Stomach (tissue), 9 donors: ENCODE measurements around the gene RBM47. TPM values are rescaled to one million over a fixed set of nuclear protein-coding genes. Genes with fewer than 3 reads are reported as not detected.
A peak's percentile ranks its signal among the peaks of the same experiment; 100 is the strongest.

Source experiments
- DNase-seq, 2 donors: peaks; one replicate each; pipeline versions ENCODE4 v3.0.0 to v3.0.0-alpha.2; 2013 to 2019
- H3K27ac ChIP-seq, 5 donors: fragments of 200-600 bp in 4 of 5; sonication (generic) in 4 of 5; one replicate each; pipeline ENCODE4 v1.5.1; 2013 to 2019; ENCODE audit warnings: mild to moderate bottlenecking in 1 of 5, moderate library complexity in 1 of 5
- H3K27me3 ChIP-seq, 3 donors: fragments of 200-600 bp; sonication (generic); one replicate each; pipeline ENCODE4 v1.5.1; 2017 to 2019; ENCODE audit warnings: mixed run types in 1 of 3
- H3K36me3 ChIP-seq, 4 donors: fragments of 200-600 bp; sonication (generic); 1 replicate in 3 of 4; 2 replicates in 1 of 4; pipeline ENCODE4 v1.5.1; 2016 to 2019
- H3K4me1 ChIP-seq, 4 donors: fragments of 200-600 bp; sonication (generic); one replicate each; pipeline ENCODE4 v1.5.1; 2016 to 2019
- H3K4me3 ChIP-seq, 4 donors: fragments of 200-600 bp; sonication (generic) in 3 of 4; one replicate each; pipeline ENCODE4 v1.5.1; 2016 to 2019; ENCODE audit warnings: mild to moderate bottlenecking in 1 of 4
- H3K9me3 ChIP-seq, 4 donors: fragments of 200-600 bp; sonication (generic); one replicate each; pipeline ENCODE4 v1.5.1; 2016 to 2019
- CTCF ChIP-seq, 7 experiments: fragments of 450-650 bp in 4 of 7; fragments of 200-600 bp in 3 of 7; sonication (generic) in 3 of 7; IDR thresholded peaks; one replicate each; pipeline ENCODE4 v1.5.1; 2016 to 2019; ENCODE audit warnings: antibody characterized with exemption in 7 of 7, control low read depth in 2 of 7, mild to moderate bottlenecking in 1 of 7
- EP300 ChIP-seq: sonication (generic); formaldehyde crosslinking; IDR thresholded peaks from one replicate; pipeline ENCODE4 v1.6.1; 2017; ENCODE audit warnings: antibody characterized with exemption
- POLR2A ChIP-seq, 4 donors: fragments of 450-650 bp; IDR thresholded peaks; one replicate each; pipeline ENCODE4 v1.6.1; 2016; ENCODE audit warnings: antibody characterized with exemption in 4 of 4, control low read depth in 2 of 4, mild to moderate bottlenecking in 1 of 4, moderate library complexity in 1 of 4
- POLR2AphosphoS5 ChIP-seq, 3 donors: sonication (generic); formaldehyde crosslinking; IDR thresholded peaks; one replicate each; pipeline ENCODE4 v1.6.1; 2016; ENCODE audit warnings: antibody characterized with exemption in 3 of 3
- WGBS, 5 donors: extraction: QIAGEN DNeasy Blood & Tissue Kit in 3 of 5; methylation state at CpG; one replicate each; pipeline versions ENCODE4 v1.1.5 to v1.1.7; 2013 to 2018; 5-methylcytosine and 5-hydroxymethylcytosine counted together
- intact Hi-C: fragments of 100-400 bp; cut with DNase I; formaldehyde crosslinking; loops from one replicate; pipeline ENCODE4 v1.15.1; 2023; ENCODE audit warnings: low total_unique reads
- polyA plus RNA-seq, 3 donors: library from polyadenylated mRNA; stranded (reverse); fragments of 200-250 nt; gene quantifications; one replicate each; pipeline ENCODE4 v1.2.3, GENCODE V29; 2013
- total RNA-seq, 5 donors: library from RNA; depleted of rRNA; stranded (reverse); fragments of >200 nt; gene quantifications; one replicate each; pipeline versions ENCODE4 v1.1.0 to v1.2.3, GENCODE V29; 2014 to 2016
- donor health status: healthy with polysubstance abuse.
- donor health status: Bipolar disorder and iron deficiency.
- donor health status: healthy.

The RBM47 gene
- total and polyA plus RNA-seq, 8 donors: 18.5 to 448 (median 160) TPM

GRCh38 chr4:40378619-40379018, 251.0 kb downstream of the RBM47 start:
- H3K4me3 ChIP-seq: no peak overlapping the region
- H3K27ac ChIP-seq: no peak overlapping the region
- TF ChIP-seq POLR2A (IDR thresholded peaks at IDR 0.05): no peak
- no peak for TF ChIP-seq POLR2AphosphoS5 (IDR thresholded peaks at IDR 0.05)
- no peak for TF ChIP-seq CTCF (IDR thresholded peaks at IDR 0.05)
- TF ChIP-seq EP300: no peak
- intact Hi-C loops: no loop called here
- H3K9me3 ChIP-seq: no peaks in the 10 kb centered on the region
- H3K4me1 ChIP-seq: no peaks in the 10 kb centered on the region
- H3K27me3 ChIP-seq: no peaks in the 10 kb centered on the region
- 49 to 87% (median 62%) methylated on average over 2 of the region's 2 CpGs for WGBS, 5 donors
- no peak for DNase-seq
- no peaks in the 10 kb centered on the region for H3K36me3 ChIP-seq

- no peaks in the 10 kb centered on the region for H3K4me1 ChIP-seq
- H3K9me3 ChIP-seq: no peaks in the 10 kb centered on the region
- peak overlapping the region in 2 of 5 donors; percentile 46 to 54 for H3K27ac ChIP-seq
- intact Hi-C loops: no loop called here
- 63 to 84% (median 74%) methylated on average over 7 of the region's 7 CpGs for WGBS, 5 donors
- no peaks in the 10 kb centered on the region for H3K36me3 ChIP-seq
- no peaks in the 10 kb centered on the region for H3K27me3 ChIP-seq
- H3K4me3 ChIP-seq: no peak overlapping the region
- TF ChIP-seq POLR2AphosphoS5 (IDR thresholded peaks at IDR 0.05): no peak
- no peak for TF ChIP-seq CTCF (IDR thresholded peaks at IDR 0.05)
- no peak for TF ChIP-seq POLR2A (IDR thresholded peaks at IDR 0.05)
- no peak for TF ChIP-seq EP300
- peak in 1 of 2 donors; percentile 50 for DNase-seq
These were observed 251.9 kb downstream of the RBM47 start for GRCh38 chr4:40377512-40378365.

GRCh38 chr4:40375620-40376019, 254.0 kb downstream of the RBM47 start:
- no peak for TF ChIP-seq POLR2AphosphoS5 (IDR thresholded peaks at IDR 0.05)
- TF ChIP-seq CTCF (IDR thresholded peaks at IDR 0.05): no peak
- TF ChIP-seq POLR2A (IDR thresholded peaks at IDR 0.05): no peak
- TF ChIP-seq EP300: no peak
- H3K36me3 ChIP-seq: no peaks in the 10 kb centered on the region
- intact Hi-C loops: no loop called here
- H3K27me3 ChIP-seq: no peaks in the 10 kb centered on the region
- WGBS, 5 donors: 85 to 98% (median 95%) methylated on average over 2 of the region's 2 CpGs
- no peaks in the 10 kb centered on the region for H3K9me3 ChIP-seq
- H3K27ac ChIP-seq: no peak overlapping the region
- H3K4me3 ChIP-seq: no peak overlapping the region
- H3K4me1 ChIP-seq: no peaks in the 10 kb centered on the region
- DNase-seq: no peak

- Histone ChIP-seq H3K9me3 (no peaks in the 10 kb centered on the region), H3K4me1 (no peaks in the 10 kb centered on the region), H3K27me3 (no peaks in the 10 kb centered on the region), H3K36me3 (no peaks in the 10 kb centered on the region), H3K4me3 (no peak overlapping the region), H3K27ac (no peak overlapping the region)
- no peak for DNase-seq
- intact Hi-C loops: no loop called here
- WGBS, 5 donors: 84 to 89% (median 85%) methylated on average over 10 of the region's 10 CpGs
- TF ChIP-seq EP300 (no peak), CTCF (IDR thresholded peaks at IDR 0.05) (no peak), POLR2A (IDR thresholded peaks at IDR 0.05) (no peak), POLR2AphosphoS5 (IDR thresholded peaks at IDR 0.05) (no peak)
These were observed 254.6 kb downstream of the RBM47 start for GRCh38 chr4:40375095-40375494.
